H9 (cell line): ENCODE measurements around the gene FBXL14. TPM values are rescaled to one million over a fixed set of nuclear protein-coding genes. Genes with fewer than 3 reads are reported as not detected.

Experiments used
- DNase-seq: peaks from one replicate; pipeline ENCODE4 v3.0.0-alpha.2; 2017
- H2AFZ ChIP-seq: one replicate; pipeline ENCODE4 v1.6.1; 2013; ENCODE audit warnings: mild to moderate bottlenecking, low read length, control low read depth, moderate library complexity
- H2AK5ac ChIP-seq: 2 replicates; pipeline ENCODE4 v1.6.1; 2013; ENCODE audit warnings: low read length, control low read depth, mixed read lengths; ENCODE audit not compliant: insufficient read length
- H2BK120ac ChIP-seq: one replicate; pipeline ENCODE4 v1.6.1; 2013; ENCODE audit warnings: low read depth, mild to moderate bottlenecking, low read length, control low read depth, inconsistent platforms; ENCODE audit not compliant: poor library complexity, severe bottlenecking
- H2BK12ac ChIP-seq: 2 replicates; pipeline ENCODE4 v1.6.1; 2013; ENCODE audit warnings: low read length, control low read depth, mixed read lengths, low read depth; ENCODE audit not compliant: insufficient read length
- H2BK15ac ChIP-seq: 2 replicates; pipeline ENCODE4 v1.6.1; 2013; ENCODE audit warnings: low read depth, low read length, control low read depth
- H2BK20ac ChIP-seq: one replicate; pipeline ENCODE4 v1.6.1; 2013; ENCODE audit warnings: low read depth, mild to moderate bottlenecking, low read length, control low read depth, inconsistent platforms; ENCODE audit not compliant: poor library complexity, severe bottlenecking
- H2BK5ac ChIP-seq: 2 replicates; pipeline ENCODE4 v1.6.1; 2013; ENCODE audit warnings: low read length, control low read depth, mixed read lengths; ENCODE audit not compliant: insufficient read length
- H3K14ac ChIP-seq: 2 replicates; pipeline ENCODE4 v1.6.1; 2013; ENCODE audit warnings: low read length, control low read depth; ENCODE audit not compliant: insufficient read depth
- H3K18ac ChIP-seq: 2 replicates; pipeline ENCODE4 v1.6.1; 2013; ENCODE audit warnings: low read depth, mild to moderate bottlenecking, mixed read lengths, low read length, control low read depth; ENCODE audit not compliant: insufficient read length
- H3K23ac ChIP-seq: 2 replicates; pipeline ENCODE4 v1.6.1; 2013; ENCODE audit warnings: low read length, control low read depth, mixed read lengths, low read depth; ENCODE audit not compliant: insufficient read length
- H3K23me2 ChIP-seq: 2 replicates; pipeline ENCODE4 v1.6.1; 2013; ENCODE audit warnings: low read depth, mild to moderate bottlenecking, mixed read lengths, low read length, control low read depth; ENCODE audit not compliant: insufficient read length, poor library complexity, severe bottlenecking
- H3K27ac ChIP-seq: 2 replicates; pipeline ENCODE4 v1.5.1; 2013; ENCODE audit warnings: low read length, control low read depth, mixed read lengths, low read depth; ENCODE audit not compliant: insufficient read length
- H3K27me3 ChIP-seq: 2 replicates; pipeline ENCODE4 v1.6.1; 2013; ENCODE audit warnings: low read length, control low read depth, inconsistent platforms; ENCODE audit not compliant: insufficient read depth
- H3K4ac ChIP-seq: 2 replicates; pipeline ENCODE4 v1.6.1; 2013; ENCODE audit warnings: low read depth, mild to moderate bottlenecking, control low read depth, inconsistent platforms, low read length, moderate library complexity
- H3K4me1 ChIP-seq: 2 replicates; pipeline ENCODE4 v1.6.1; 2013; ENCODE audit warnings: low read length, control low read depth, inconsistent platforms; ENCODE audit not compliant: insufficient read depth
- H3K4me2 ChIP-seq: 2 replicates; pipeline ENCODE4 v1.6.1; 2013; ENCODE audit warnings: low read length, control low read depth, mixed read lengths; ENCODE audit not compliant: insufficient read length, insufficient read depth
- H3K56ac ChIP-seq: 2 replicates; pipeline ENCODE4 v1.6.1; 2013; ENCODE audit warnings: low read depth, mild to moderate bottlenecking, mixed read lengths, low read length, control low read depth; ENCODE audit not compliant: insufficient read length
- H3K79me1 ChIP-seq: 2 replicates; pipeline ENCODE4 v1.6.1; 2013; ENCODE audit warnings: low read depth, mild to moderate bottlenecking, moderate library complexity, low read length, control low read depth, inconsistent platforms; ENCODE audit not compliant: insufficient read depth, poor library complexity, severe bottlenecking
- H3K79me2 ChIP-seq: 2 replicates; pipeline ENCODE4 v1.6.1; 2013; ENCODE audit warnings: low read length, control low read depth, inconsistent platforms; ENCODE audit not compliant: insufficient read depth
- H3K9ac ChIP-seq: 2 replicates; pipeline ENCODE4 v1.6.1; 2013; ENCODE audit warnings: low read length, control low read depth, mixed read lengths; ENCODE audit not compliant: insufficient read length; ENCODE audit errors: extremely low read depth
- H3K9me3 ChIP-seq: one replicate; pipeline ENCODE4 v1.6.1; 2013; ENCODE audit warnings: low read depth, low read length, inconsistent platforms; ENCODE audit not compliant: control insufficient read depth
- H3T11ph ChIP-seq: one replicate; pipeline ENCODE4 v1.6.1; 2013; ENCODE audit warnings: mild to moderate bottlenecking, low read length, control low read depth, inconsistent platforms
- H4K20me1 ChIP-seq: one replicate; pipeline ENCODE4 v1.6.1; 2013; ENCODE audit not compliant: control insufficient read depth, insufficient read length, insufficient read depth
- H4K5ac ChIP-seq: 2 replicates; pipeline ENCODE4 v1.6.1; 2013; ENCODE audit warnings: low read depth, mild to moderate bottlenecking, mixed read lengths, low read length, control low read depth; ENCODE audit not compliant: insufficient read length
- H4K8ac ChIP-seq: replicated peaks from 2 replicates; pipeline ENCODE4 v1.6.1; 2013; ENCODE audit warnings: low read length, control low read depth, mixed read lengths, low read depth; ENCODE audit not compliant: insufficient read length
- H4K91ac ChIP-seq: 2 replicates; pipeline ENCODE4 v1.6.1; 2013; ENCODE audit warnings: low read depth, mild to moderate bottlenecking, moderate library complexity, mixed read lengths, low read length, control low read depth; ENCODE audit not compliant: insufficient read length
- H3K27ac Mint-ChIP-seq, 3 experiments: 2 replicates in 2 of 3; 3 replicates in 1 of 3; pipeline ENCODE4 v1.8.0; 2020 to 2021; ENCODE audit warnings: mixed read lengths in 3 of 3, mild to moderate bottlenecking in 1 of 3, moderate library complexity in 1 of 3
- H3K27me3 Mint-ChIP-seq: 2 replicates; pipeline ENCODE4 v1.8.0; 2021; ENCODE audit warnings: low read depth, mild to moderate bottlenecking, moderate library complexity, mixed read lengths
- H3K36me3 Mint-ChIP-seq, 3 experiments: 2 replicates in 2 of 3; 3 replicates in 1 of 3; pipeline ENCODE4 v1.8.0; 2020 to 2021; ENCODE audit warnings: low read depth in 3 of 3, mixed read lengths in 3 of 3; ENCODE audit not compliant: insufficient read depth in 1 of 3
- H3K4me1 Mint-ChIP-seq, 2 experiments: 2 replicates each; pipeline ENCODE4 v1.8.0; 2020; ENCODE audit warnings: mixed read lengths in 2 of 2
- H3K4me3 Mint-ChIP-seq, 2 experiments: 2 replicates in 1 of 2; 3 replicates in 1 of 2; pipeline ENCODE4 v1.8.0; 2020 to 2021; ENCODE audit warnings: mild to moderate bottlenecking in 2 of 2, mixed read lengths in 2 of 2, moderate library complexity in 1 of 2
- H3K9me3 Mint-ChIP-seq, 2 experiments: 2 replicates in 1 of 2; 3 replicates in 1 of 2; pipeline ENCODE4 v1.8.0; 2020; ENCODE audit warnings: mild to moderate bottlenecking in 2 of 2, mixed read lengths in 2 of 2, moderate library complexity in 1 of 2
- WGBS: extraction: QIAGEN DNeasy Blood & Tissue Kit; methylation state at CpG from one replicate; pipeline ENCODE4 v1.1.7; 2013; ENCODE audit warnings: missing lambda C conversion rate, low lambda C conversion rate, mixed read lengths; ENCODE audit not compliant: insufficient read length; ENCODE audit errors: extremely low coverage; 5-methylcytosine and 5-hydroxymethylcytosine counted together
- total RNA-seq: library from RNA; stranded (reverse); gene quantifications from 2 replicates; pipeline ENCODE4 v1.2.1, GENCODE V29; 2021
- TF ChIP-seq, protein P1 (sequence below): fragments of 200-600 bp; sonication (generic); conservative IDR thresholded peaks from 3 replicates; pipeline ENCODE4 v1.8.0; 2021; ENCODE audit warnings: antibody characterized with exemption, mild to moderate bottlenecking

FBXL14 gene
- total RNA-seq, 1 experiment from 2014 or later, result 15.6 TPM

DNA sequence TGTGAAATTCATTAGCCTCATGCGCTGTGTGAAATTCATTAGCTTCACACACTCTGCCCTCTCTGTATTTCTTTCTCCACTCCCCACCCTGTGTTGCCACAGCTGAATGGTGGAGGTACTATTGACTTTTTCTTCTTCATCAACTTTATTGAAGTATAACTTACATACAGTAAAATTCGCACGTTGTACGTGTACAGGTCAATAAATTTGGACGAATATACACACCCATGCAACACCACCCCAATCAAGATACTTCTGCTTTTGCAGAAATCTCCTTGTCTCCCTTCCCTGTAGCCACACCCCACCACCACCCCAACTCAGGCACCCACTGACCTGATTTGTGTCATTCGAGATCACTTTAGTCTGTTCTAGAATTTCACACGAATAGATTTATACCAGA lies 51.8 kb downstream of the FBXL14 start:
- Histone ChIP-seq H3K23me2 (no peaks in the 10 kb centered on the region), H2BK5ac (no peak overlapping the region), H2BK15ac (no peak overlapping the region), H4K20me1 (no peaks in the 10 kb centered on the region), H3T11ph (no peak overlapping the region), H3K18ac (no peak overlapping the region), H4K91ac (no peak overlapping the region), H3K27ac (no peak overlapping the region), H3K14ac (no peak overlapping the region), H3K4me2 (no peak overlapping the region), H2BK20ac (no peak overlapping the region), H2AFZ (no peak overlapping the region), H3K27me3 (no peaks in the 10 kb centered on the region), H3K9me3 (no peaks in the 10 kb centered on the region), H2BK12ac (no peak overlapping the region), H2AK5ac (no peak overlapping the region), H3K9ac (no peak overlapping the region), H2BK120ac (no peak overlapping the region), H3K79me1 (no peaks in the 10 kb centered on the region), H3K4me1 (no peaks in the 10 kb centered on the region), H3K23ac (no peak overlapping the region), H3K56ac (no peak overlapping the region), H3K79me2 (no peaks in the 10 kb centered on the region), H4K5ac (no peak overlapping the region), H4K8ac (no peak overlapping the region), H3K4ac (no peak overlapping the region)
- Mint-ChIP-seq H3K9me3 (peaks cover 4 to 11% of the 10 kb centered on the region in 2 experiments; a peak in 4 of 5 replicates), H3K27me3 (peaks cover 35% of the 10 kb centered on the region), H3K36me3 (peaks cover 0 to 12% (median 5%) of the 10 kb centered on the region in 3 experiments; a peak in 2 of 7 replicates), H3K4me1 (peaks cover 5 to 6% of the 10 kb centered on the region in 2 experiments), H3K27ac (no peak overlapping the region), H3K4me3 (no peak overlapping the region)
- TF ChIP-seq, protein P1, sequence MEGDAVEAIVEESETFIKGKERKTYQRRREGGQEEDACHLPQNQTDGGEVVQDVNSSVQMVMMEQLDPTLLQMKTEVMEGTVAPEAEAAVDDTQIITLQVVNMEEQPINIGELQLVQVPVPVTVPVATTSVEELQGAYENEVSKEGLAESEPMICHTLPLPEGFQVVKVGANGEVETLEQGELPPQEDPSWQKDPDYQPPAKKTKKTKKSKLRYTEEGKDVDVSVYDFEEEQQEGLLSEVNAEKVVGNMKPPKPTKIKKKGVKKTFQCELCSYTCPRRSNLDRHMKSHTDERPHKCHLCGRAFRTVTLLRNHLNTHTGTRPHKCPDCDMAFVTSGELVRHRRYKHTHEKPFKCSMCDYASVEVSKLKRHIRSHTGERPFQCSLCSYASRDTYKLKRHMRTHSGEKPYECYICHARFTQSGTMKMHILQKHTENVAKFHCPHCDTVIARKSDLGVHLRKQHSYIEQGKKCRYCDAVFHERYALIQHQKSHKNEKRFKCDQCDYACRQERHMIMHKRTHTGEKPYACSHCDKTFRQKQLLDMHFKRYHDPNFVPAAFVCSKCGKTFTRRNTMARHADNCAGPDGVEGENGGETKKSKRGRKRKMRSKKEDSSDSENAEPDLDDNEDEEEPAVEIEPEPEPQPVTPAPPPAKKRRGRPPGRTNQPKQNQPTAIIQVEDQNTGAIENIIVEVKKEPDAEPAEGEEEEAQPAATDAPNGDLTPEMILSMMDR, result no peak
- WGBS, result no CpG with 5 or more reads among the region's 7 CpGs
- no peak for DNase-seq
